Measurements from ENCODE around the gene CDK11A.
"Not testable (repeated sequence)": the region's sequence is repeated elsewhere in the genome, so short reads cannot be mapped to it uniquely, and the experiment has no call there.

CDK11A gene

DNA sequence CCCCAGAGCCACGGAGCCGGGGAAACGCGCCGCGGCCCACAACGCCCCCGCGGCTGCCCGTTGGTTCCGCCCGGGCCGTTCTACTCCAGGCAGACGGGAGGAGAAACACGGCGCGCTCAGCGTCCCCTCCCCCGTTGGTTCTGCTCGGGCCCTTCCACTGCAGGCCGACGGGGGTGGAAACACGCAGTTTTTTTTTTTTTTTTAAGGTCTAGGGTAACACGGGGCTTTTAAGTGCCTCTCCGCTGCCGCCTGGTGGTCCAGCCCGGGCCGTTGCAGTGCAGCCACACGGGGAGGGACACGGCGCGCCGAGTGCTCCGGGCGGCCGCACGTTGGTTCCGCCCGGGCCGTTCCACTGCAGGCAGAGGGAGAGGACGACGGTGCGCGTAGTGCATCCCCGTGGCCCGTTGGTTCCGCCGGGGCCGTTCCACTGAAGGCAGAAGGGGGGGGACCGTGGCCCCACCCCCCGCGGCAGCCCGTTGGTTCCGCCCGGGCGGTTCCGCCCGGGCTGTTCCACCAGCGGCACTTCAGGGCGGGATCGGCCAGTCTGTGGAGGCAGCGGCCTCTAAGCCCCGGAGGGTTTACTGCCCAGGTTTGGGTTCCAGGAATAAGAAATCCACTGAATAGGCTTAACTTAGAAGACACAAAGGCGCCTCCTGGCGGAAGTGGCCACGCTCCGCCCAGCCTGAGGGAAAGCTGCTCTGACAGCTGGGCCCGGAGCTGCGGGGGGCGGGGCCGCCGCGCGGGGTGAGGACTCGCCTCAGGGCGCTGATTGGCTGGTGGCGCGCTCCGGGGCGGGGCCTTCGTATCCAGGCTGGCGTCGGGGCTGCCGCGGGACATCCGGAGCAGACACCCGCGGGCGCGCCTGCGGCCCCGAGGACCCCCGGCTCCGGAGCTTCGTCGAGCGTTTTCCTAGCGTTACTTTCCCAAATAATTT is 31.2 kb downstream of the CDK11A start, which contains the start of gene SLC35E2B:
TSS of gene SLC35E2B (minus strand) at position 82 of the 934 bp plus-strand sequence. CDS start 16,096 bp downstream, outside the sequence.
- peak within 1 kb of the TSS; percentile 48 for H3K4me3 ChIP-seq (ENCODE audit: low read depth, low read length)
- DNase-seq (ENCODE audit: low read depth), result peak; percentile 79

DNA sequence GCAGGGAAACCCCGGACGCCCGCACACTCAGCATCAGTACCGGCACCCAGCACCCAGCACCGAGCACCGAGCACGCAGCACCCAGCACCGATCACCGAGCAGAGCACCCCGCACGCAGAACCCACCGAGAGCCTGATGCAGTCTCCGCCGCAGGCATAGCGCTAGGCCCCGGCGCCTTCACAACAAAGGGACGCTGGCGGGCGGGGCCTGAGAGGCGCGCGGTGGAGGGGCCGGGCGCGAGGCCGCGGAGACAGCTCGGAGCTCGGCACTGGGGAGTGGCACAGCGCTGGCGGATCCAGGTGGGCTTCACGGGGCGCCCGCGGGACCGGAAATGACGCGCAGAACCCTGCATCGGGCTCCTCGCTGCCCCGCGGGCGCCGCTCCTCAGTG is 31.8 kb downstream of the CDK11A start:
- peak overlapping the region; percentile 48 for H3K4me3 ChIP-seq (ENCODE audit: low read depth, low read length)
- peak; percentile 4 for DNase-seq (ENCODE audit: low read depth)

DNA sequence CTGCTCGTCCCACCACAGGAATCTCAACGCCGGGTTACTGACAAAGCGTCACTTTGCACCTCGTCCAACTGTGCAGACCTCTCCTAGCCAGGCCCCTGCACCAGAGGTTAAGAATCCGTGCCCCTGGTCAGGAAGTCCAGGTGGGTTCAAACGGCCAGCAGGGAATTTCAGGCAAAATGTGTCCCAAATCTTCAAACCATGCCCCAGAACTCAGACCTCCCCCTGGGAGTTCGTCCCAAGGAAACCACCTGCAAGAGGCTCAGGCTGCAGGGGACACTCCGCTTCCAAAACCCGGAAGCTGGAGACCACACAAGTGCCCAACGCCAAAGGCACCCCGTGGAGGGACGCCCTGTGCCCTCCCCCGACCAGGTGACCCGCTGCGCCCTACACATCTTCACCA is 32.7 kb downstream of the CDK11A start:
- H3K4me3 ChIP-seq (ENCODE audit: low read depth, low read length), result peak overlapping the region; percentile 38
- not testable (repeated sequence) for DNase-seq (ENCODE audit: low read depth)

DNA sequence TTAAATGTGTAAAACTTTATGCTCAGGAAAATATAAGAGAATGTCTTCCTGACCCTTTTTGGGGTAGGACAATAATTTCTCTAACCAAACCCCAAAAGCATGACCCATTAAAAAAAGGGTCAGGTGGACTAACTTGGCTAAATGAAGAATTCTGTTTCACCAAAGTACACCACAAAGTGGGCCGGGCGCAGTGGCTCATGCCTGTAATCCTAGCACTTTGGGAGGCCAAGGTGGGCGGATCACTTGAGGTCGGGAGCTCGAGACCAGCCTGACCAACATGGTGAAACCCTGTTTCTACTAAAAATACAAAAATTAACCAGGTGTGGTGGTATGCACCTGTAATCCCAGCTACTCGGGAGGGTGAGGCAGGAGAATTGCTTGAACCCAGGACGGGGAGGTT is 34.6 kb downstream of the CDK11A start:
- H3K4me3 ChIP-seq (ENCODE audit: low read depth, low read length); DNase-seq (ENCODE audit: low read depth): not testable (repeated sequence)

DNA sequence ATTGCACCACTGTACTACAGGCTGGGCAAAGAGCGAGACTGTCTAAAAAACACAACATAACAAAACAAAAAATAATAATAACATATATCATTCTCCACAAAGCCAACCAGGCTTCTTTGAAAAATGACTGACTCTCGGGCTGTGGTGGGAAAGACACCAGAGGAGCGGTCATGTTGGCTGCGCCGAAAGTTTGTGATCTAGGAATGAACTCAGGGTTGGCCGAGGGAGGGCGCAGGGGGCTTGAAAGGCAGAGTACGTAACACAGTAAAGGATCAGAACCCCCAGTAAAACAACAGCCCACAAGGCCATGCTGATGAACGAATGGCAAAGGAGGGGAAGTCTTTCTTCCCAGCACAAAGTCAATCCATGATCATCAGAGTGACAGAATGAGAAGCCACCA is 36.3 kb downstream of the CDK11A start:
- no peak overlapping the region for H3K4me3 ChIP-seq (ENCODE audit: low read depth, low read length)
- DNase-seq (ENCODE audit: low read depth), result no peak

DNA sequence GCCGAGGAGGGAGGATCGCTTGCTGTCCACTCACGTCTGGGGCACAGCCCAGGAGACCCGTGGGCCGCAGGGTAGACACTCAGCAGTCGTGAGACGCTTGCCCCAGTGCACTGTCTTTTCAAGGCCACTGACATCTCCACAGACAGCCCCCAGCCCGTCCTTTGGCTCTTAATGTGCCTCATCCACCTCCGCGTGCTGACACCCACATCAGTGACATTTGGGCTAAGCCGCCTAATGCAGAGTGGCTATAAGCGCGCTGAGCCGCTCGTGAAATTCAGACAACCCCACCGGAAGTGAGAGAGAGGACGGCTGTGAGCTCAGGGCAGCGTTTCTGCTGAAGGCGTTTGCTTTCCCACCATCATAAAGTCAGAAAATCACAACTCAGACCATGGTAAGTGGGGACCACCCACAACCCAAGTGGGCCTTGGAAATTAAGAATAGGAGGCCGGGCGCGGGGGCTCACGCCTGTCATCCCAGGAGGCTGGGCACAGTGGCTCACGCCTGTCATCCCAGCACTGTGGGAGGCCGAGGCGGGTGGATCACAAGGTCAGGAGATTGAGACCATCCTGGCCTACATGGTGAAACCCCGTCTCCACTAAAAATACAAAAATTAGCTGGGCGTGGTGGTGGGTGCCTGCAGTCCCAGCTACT is 40.0 kb downstream of the CDK11A start:
- no peak overlapping the region for H3K4me3 ChIP-seq (ENCODE audit: low read depth, low read length)
- DNase-seq (ENCODE audit: low read depth), result no peak

DNA sequence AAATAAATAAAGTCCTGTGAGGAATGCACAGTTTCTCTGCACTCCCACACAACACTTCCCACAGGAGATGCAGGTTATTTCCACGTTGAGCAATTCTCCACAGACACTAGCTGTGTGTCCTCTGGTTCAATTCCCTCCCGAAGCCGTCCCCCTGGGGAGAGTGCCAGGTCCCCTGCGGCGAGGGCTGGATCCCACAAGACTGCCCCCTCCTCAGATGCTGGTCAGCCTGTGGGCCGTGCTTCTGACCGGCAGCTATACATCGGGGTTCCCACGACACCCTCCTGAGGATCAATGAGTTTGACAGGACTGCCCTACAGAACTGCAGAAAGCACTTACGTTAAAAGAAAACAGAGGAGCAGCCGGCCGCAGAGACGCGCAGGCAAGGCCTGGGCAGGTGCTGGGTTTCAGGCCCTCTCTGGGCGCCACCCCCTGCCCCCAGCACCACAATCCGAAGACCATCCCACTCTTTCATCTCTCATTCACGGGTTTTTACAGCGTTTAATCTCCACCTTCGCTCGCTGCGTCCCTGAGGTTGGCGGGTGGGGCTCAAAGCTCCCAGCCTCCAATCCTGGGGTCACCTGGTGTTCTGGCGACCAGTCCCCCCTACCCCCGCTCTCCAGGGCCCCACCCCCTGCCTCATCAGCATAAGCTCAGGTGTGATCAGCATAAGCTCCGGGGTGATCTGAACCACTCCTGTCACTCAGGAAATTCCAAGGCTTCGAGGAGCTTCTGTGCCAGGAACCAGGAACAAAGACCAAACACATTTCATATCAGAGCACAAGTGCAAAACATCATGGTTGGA is 40.9 kb downstream of the CDK11A start:
- no peak for DNase-seq (ENCODE audit: low read depth)
- no peak overlapping the region for H3K4me3 ChIP-seq (ENCODE audit: low read depth, low read length)

DNA sequence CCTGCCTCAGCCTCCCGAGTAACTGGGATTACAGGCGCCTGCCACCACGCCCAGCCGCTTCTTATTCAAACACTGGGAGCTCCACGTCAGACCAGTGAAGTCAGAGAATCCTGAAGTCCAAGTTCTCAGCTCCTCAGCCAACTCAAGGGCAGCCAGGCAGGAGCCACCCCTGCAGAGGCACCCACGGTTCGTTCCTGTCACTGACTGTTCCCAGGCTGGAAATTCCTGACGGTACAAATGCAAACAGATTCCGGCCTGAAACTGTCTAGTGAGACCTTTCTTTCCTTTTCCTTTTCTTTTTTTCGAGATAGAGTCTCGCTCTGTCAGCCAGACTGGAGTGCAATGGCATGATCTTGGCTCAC is 43.3 kb downstream of the CDK11A start:
- no peak overlapping the region for H3K4me3 ChIP-seq (ENCODE audit: low read depth, low read length)
- no peak for DNase-seq (ENCODE audit: low read depth)

DNA sequence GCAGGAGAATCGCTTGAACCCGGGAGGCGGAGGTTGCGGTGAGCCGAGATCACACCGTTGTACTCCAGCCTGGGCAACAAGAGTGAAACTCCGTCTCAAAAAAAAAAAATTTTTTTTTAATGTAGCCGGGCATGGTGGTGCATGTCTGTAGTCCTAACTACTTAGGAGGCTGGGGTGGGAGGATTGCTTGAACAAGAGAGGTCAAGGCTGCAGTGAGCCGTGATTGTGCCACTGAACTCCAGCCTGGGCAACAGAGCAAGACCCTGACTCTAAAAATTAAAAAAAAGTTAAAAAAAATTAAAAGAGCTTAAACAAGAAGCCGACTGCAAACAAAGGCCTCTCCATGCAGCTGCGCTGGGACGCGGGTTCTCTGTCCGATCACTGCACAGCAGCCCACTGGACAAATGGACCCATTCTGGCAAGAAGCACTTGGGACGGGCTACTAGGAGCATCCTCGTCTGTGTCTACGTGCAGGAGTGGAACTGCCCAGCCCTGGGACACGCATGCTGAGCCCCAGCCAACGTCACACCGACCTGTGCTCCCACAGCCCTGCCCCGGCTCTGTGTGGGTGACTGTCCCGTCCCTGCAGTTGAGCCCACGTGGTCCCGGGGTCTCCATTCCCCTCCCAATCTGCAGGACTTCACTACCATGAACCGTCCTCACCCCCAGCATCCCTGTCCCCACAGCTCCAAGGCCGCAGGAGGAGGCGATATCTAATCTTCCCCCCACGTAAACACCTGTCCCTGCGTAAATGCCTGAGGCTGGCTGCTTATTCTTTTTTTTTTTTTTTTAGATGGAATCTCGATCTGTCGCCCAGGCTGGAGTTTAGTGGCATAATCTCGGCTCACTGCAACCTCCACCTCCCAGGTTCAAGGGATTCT is 43.9 kb downstream of the CDK11A start:
- H3K4me3 ChIP-seq (ENCODE audit: low read depth, low read length), result no peak overlapping the region

DNA sequence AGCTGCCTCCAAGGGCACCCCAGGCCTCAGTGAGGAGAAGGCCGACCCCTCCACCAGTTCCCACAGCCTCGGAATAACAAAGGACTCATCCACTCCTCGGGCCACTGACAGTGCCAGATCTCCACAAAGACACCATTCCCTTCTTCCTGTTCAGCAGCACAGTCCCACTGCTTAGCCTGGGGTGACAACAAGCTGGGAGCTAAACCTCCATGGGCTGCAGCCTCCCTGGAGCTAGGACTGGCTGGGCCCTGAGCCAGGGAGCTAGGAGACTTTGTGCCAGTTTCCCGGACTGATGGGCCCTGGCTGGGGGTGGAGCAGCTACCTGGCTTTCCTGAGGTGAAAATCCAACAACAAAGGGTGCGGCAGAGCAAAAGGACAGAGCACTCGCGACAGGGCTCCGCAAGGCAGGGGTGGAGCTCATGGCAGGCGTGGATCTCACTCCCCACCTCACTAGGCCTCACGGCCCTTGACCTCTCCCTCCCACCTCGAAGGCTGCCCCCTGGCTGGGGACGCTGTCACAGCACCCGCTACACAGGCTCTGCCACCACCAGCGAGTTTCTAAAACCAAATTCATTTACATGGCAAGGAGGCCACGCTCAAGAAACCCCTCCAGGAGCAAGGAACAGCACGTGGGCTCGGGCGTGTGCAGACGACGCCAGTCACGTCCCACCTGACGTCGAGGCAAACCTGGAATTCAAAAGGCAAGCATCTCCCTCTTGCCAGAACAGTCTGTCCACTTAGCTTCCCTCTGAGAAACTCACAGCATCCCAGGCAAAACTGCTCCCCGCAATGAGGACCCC is 45.4 kb downstream of the CDK11A start:
- DNase-seq (ENCODE audit: low read depth), result no peak
- H3K4me3 ChIP-seq (ENCODE audit: low read depth, low read length), result no peak overlapping the region

More for the DNA sequence above, 43.9 kb downstream of the CDK11A start:
- no peak for DNase-seq (ENCODE audit: low read depth)

DNA sequence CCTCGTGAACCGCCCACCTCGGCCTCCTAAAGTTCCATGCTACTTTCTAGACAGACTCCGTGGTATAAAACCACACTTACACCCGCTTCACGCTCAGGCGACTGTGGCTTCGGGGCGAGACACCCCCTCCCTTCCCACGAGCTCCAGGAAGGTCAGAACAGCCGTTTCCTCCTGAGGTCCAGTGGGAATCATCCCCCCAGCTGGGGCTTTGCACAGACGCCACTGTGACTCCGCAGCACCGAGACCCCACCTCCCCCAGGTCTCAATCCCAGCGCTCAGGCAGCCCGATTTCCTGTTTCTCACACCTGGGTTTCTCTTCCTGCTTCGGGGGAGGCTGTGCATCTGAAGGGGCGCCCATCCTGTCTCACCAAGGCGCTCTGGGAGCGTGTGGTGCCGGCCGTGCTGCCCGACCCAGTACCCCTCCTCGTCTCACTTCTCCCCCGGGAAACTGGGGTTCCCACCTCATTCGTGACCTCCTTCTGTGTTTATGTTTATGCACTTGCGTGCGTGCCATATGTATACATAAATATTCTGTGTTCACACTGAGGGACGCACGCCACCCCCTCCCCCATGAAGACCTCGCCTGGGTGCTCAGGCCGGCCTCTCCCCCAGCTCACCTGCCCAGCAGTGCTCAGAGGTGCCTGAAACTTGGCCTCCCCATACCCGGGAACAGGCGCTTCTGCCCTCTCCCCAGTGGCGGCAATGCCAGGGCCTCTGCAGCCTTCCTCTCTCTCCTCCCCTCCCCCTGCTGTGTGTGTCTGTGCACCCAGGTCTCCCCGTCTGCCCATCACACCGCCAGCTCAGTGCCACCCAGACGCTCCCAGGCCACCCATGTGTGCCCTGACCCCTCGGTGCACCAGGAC is 46.2 kb downstream of the CDK11A start:
- DNase-seq (ENCODE audit: low read depth), result no peak
- no peak overlapping the region for H3K4me3 ChIP-seq (ENCODE audit: low read depth, low read length)

DNA sequence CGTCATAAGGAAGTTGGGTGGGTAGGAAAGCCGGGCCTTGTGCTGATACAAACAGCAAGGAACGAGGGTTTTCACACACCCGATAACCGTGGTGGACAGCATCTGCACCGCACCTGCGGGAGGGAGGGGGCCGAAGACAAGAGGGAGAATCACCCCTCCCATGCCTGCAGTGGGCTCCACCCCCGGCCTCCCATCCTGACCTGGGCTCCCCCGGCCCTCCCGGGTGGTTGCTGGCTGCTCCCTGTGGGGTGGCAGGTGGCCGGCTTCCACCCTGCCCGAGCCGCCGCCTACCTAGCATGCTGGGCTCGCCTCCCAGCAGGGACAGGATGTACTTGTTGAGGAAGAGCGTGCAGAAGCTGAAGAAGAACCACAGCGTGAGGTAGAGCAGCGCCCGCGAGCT is 48.1 kb downstream of the CDK11A start:
- DNase-seq (ENCODE audit: low read depth); H3K4me3 ChIP-seq (ENCODE audit: low read depth, low read length): not testable (repeated sequence)

DNA sequence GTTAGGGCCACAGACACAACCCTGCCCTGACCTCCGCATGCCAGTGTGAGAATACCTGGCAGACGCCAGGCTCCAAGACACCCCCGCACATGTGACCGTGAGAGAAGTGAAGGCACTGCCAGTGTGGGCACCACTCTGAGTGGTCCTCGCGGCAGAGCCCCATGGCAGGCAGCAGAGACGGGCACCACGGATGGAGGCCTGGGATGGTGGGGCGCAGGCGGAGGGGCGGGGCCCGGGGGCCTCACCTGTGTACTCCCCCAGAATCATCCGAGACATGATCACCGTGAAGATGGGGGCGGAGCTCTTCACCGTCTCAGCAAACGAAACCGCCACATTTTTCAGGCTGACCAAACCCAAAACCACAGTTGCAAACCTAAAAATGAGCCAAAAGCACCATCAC is 48.9 kb downstream of the CDK11A start:
- not testable (repeated sequence) for DNase-seq (ENCODE audit: low read depth); H3K4me3 ChIP-seq (ENCODE audit: low read depth, low read length)

DNA sequence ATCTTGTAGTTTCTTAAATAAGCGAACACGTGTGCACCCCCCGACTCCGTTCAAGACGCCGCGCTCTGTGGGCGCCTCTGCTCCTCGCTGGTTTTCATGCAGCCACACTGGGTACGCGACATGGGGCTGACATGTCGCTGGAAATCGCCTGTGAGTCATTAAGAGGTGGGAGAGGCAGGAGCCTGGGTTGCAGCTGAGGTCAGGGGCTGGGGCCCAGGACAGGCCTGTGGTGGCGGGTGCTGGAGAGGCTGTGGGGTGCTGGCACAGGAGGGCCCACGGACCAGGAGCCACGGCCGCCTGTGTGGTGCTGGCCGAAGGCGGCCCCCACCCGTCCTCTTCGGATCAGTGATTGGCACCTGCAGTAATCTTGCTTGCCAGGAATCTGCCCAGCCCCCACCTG is 49.4 kb downstream of the CDK11A start:
- DNase-seq (ENCODE audit: low read depth); H3K4me3 ChIP-seq (ENCODE audit: low read depth, low read length): not testable (repeated sequence)

DNA sequence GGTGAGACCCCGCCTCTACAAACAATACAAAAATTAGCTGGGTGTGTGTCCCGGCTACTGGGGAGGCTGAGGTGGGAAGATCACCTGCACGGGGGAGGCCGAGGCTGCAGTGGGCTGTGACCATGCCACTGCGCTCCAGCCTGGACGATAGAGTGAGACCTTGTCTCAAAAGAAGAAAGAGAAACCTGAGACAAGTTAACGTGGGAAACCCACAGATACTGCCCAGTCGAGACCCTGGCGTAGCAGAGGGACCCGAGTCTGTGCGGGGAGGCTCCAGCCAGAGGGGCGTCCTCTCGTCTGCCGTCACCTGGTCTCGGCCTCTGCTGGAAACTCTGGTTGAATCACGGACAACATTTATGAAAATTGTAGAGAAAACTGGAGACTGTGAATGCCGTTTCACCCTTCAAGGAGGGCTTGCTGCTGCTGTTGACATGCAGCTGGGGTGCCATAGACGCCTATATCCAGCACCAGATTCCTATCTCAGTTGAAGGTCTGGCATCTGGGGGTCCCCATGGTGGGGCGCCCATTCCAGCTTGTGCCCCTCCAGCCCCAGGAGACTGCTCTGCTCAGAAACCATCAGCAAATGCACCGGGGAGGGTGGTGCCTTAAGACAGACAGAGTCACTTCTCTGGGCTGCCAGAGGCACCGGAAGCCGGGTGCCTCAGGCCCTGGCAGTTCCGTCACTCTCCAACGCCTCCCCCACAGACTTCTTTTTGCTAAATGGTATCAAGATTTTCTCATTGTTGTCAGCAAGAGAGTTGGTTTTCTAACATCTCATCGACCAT is 51.8 kb downstream of the CDK11A start:
- no peak overlapping the region for H3K4me3 ChIP-seq (ENCODE audit: low read depth, low read length)
- no peak for DNase-seq (ENCODE audit: low read depth)

DNA sequence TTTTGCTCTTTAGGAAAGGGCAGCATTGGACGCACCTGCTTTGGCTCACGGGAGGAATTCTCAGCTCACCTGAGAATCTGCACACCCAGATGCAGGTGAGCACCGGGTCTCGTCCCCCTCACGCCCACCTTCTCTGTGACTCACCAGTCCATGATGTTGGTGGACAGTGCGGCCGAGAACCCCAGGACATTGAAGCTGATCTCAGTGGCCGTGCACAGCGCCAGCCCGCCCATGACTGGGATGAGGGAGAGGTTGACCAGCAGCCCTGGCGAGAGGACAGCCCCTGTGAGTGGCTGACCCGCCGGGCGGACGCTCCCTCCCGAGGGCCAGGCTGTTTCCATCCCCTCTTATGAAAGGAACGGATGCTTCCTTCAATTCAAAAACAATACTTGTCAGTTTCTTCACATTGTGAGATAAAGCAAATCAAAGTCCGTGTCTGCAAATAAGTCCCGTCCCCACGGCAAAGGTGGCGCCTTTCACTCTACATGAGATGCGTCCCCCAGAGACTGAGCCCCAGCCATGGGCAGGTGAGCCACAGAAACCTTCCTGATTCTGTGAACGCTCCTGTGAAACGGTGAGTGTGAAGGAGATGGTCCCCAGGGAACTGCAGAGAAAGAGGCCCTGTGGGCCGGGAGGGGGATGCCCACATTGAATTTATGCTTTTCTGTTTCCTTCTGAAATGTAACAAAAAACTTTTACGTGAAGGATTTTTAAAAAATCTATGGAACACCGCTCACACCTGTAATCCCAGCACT is 52.6 kb downstream of the CDK11A start:
- no peak overlapping the region for H3K4me3 ChIP-seq (ENCODE audit: low read depth, low read length)
- no peak for DNase-seq (ENCODE audit: low read depth)
